Memory B cell (primary cell): Measurements from ENCODE around the gene SLC35F6.

Source experiments
- ATAC-seq: fragments of 150-1000 bp; cut with Tn5 transposase; 2 replicates; pipeline ENCODE4 v1.10.0; 2021; ENCODE audit warnings: low read depth, mild to moderate bottlenecking, moderate library complexity
- DNase-seq, 2 donors: peaks; one replicate each; pipeline ENCODE4 v3.0.0; 2022; ENCODE audit warnings: low spot score in 2 of 2
- H3K27ac Mint-ChIP-seq: one replicate; pipeline ENCODE4 v1.8.0; 2022; ENCODE audit warnings: mild to moderate bottlenecking, moderate library complexity, mixed read lengths
- H3K27me3 Mint-ChIP-seq: one replicate; pipeline ENCODE4 v1.8.0; 2022; ENCODE audit warnings: mixed read lengths
- H3K36me3 Mint-ChIP-seq: one replicate; pipeline ENCODE4 v1.8.0; 2022; ENCODE audit warnings: mild to moderate bottlenecking, mixed read lengths
- H3K4me1 Mint-ChIP-seq: one replicate; pipeline ENCODE4 v1.8.0; 2022; ENCODE audit warnings: mixed read lengths
- H3K4me3 Mint-ChIP-seq: one replicate; pipeline ENCODE4 v1.8.0; 2022; ENCODE audit warnings: mild to moderate bottlenecking, moderate library complexity, mixed read lengths
- H3K9me3 Mint-ChIP-seq: one replicate; pipeline ENCODE4 v1.8.0; 2022; ENCODE audit warnings: mixed read lengths

Gene SLC35F6

DNA sequence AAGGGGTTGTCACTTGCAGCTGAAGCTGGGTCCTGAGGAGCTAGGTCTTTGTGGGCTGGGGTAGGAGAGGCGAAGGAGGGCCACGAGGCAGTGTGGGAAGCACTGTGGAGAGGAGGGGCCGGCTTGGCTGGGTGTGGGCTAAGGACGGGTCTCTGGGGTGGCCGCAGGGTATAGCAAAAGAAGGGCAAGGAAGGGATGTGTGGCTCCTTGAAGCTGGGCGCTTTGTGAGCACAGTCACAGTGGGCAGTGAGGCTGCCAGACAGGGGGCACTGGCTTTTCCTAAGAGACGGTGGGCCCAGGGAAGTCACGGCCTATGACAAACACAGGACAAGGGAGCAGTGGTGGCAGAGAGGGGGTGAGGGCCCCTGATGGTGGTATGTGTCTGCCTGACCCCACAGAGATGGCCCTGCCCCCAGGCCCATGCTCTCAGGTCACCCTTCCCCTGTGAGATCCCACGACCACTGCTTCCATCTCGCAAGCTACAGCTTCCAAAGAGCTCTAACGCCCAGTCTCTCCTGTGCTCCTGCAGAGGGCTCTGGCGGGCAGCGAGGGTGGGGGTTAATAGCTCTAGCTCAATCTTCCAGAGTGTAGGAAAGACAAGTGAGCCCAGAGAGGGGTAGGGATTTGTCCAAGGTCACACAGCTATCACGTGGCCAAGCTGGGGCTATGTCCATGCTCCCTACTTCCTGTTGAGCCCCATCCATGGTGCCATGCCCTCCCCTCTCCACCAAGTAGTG is 39.1 kb upstream of the SLC35F6 start:
- DNase-seq (no peak), ATAC-seq (no peak)
- Mint-ChIP-seq H3K9me3 (no peaks in the 10 kb centered on the region), H3K27me3 (peaks cover 15% of the 10 kb centered on the region), H3K36me3 (no peaks in the 10 kb centered on the region), H3K4me1 (no peaks in the 10 kb centered on the region), H3K4me3 (no peak overlapping the region), H3K27ac (no peak overlapping the region)

DNA sequence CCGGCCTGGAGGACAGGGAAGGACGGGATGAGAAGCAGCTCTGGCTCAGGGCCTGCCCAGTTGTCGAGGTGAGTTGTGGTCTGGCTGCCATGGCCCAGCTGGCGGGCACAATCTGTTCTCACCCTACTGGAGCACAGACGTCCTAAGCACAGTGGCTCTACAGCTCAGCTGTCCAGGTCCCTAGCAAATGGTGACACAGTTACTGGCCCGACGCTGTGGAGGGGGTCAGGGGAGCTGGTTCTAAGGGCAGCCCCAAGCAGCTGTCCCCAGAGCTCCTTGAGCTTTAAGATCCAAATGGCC is 38.6 kb upstream of the SLC35F6 start:
- no peak for ATAC-seq
- DNase-seq, result no peak
- H3K4me1 Mint-ChIP-seq, result no peaks in the 10 kb centered on the region

DNA sequence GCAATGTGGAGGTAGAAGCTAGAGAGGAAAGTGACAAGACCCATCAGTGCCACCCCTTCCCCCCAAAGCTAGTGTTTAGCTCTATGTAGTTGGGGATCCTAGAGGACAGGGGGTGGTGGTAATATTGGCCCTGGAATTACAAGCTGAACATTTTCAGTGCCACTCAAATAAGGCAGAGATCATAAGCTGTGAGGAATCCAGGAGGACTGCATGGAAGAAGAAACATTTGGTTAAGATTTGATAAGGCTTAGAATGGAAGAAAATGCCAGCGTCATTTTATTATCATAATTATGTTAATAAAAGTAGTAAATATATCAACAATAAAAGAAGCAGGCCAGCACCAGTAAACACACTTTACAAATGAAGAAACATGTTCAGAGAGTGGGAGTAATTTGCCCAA is 37.9 kb upstream of the SLC35F6 start:
- ATAC-seq (no peak), DNase-seq (no peak)
- no peaks in the 10 kb centered on the region for H3K36me3 Mint-ChIP-seq
- no peak overlapping the region for H3K4me3 Mint-ChIP-seq
- H3K27me3 Mint-ChIP-seq, result peaks cover 14% of the 10 kb centered on the region
- H3K9me3 Mint-ChIP-seq, result no peaks in the 10 kb centered on the region
- no peak overlapping the region for H3K27ac Mint-ChIP-seq
- no peaks in the 10 kb centered on the region for H3K4me1 Mint-ChIP-seq

More for the DNA sequence above, 38.6 kb upstream of the SLC35F6 start:
- no peaks in the 10 kb centered on the region for H3K36me3 Mint-ChIP-seq
- H3K9me3 Mint-ChIP-seq, result no peaks in the 10 kb centered on the region
- no peak overlapping the region for H3K4me3 Mint-ChIP-seq
- H3K27me3 Mint-ChIP-seq, result peaks cover 14% of the 10 kb centered on the region
- H3K27ac Mint-ChIP-seq, result no peak overlapping the region

DNA sequence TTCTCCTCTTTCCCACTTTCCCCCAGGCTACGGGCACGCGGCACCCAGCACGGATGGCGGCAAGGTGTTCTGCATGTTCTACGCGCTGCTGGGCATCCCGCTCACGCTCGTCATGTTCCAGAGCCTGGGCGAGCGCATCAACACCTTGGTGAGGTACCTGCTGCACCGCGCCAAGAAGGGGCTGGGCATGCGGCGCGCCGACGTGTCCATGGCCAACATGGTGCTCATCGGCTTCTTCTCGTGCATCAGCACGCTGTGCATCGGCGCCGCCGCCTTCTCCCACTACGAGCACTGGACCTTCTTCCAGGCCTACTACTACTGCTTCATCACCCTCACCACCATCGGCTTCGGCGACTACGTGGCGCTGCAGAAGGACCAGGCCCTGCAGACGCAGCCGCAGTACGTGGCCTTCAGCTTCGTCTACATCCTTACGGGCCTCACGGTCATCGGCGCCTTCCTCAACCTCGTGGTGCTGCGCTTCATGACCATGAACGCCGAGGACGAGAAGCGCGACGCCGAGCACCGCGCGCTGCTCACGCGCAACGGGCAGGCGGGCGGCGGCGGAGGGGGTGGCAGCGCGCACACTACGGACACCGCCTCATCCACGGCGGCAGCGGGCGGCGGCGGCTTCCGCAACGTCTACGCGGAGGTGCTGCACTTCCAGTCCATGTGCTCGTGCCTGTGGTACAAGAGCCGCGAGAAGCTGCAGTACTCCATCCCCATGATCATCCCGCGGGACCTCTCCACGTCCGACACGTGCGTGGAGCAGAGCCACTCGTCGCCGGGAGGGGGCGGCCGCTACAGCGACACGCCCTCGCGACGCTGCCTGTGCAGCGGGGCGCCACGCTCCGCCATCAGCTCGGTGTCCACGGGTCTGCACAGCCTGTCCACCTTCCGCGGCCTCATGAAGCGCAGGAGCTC is 36.2 kb upstream of the SLC35F6 start:
- Mint-ChIP-seq H3K27ac (no peak overlapping the region), H3K9me3 (no peaks in the 10 kb centered on the region), H3K36me3 (no peaks in the 10 kb centered on the region), H3K4me3 (no peak overlapping the region), H3K27me3 (peaks cover 13% of the 10 kb centered on the region), H3K4me1 (no peaks in the 10 kb centered on the region)
- no peak for ATAC-seq
- DNase-seq, result no peak

DNA sequence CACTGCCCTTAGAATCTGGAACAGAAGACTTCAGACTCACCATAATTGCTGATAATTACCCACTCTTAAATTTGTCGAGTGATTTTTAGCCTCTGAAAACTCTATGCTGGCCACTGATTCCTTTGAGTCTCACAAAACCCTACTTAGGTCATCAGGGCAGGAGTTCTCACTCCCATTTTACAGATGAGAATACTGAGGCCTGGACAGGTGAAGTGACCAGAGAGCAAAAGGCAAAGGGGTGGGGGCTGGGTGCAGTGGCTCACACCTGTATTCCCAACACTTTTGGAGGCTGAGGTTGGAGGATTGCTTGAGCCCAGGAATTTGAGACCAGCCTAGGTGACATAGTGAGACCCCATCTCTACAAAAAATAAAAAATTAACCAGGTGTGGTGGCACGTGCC is 34.8 kb upstream of the SLC35F6 start:
- Mint-ChIP-seq H3K4me1 (no peaks in the 10 kb centered on the region), H3K36me3 (no peaks in the 10 kb centered on the region), H3K4me3 (no peak overlapping the region), H3K27ac (no peak overlapping the region), H3K27me3 (peaks cover 15% of the 10 kb centered on the region), H3K9me3 (no peaks in the 10 kb centered on the region)
- no peak for ATAC-seq
- no peak for DNase-seq

DNA sequence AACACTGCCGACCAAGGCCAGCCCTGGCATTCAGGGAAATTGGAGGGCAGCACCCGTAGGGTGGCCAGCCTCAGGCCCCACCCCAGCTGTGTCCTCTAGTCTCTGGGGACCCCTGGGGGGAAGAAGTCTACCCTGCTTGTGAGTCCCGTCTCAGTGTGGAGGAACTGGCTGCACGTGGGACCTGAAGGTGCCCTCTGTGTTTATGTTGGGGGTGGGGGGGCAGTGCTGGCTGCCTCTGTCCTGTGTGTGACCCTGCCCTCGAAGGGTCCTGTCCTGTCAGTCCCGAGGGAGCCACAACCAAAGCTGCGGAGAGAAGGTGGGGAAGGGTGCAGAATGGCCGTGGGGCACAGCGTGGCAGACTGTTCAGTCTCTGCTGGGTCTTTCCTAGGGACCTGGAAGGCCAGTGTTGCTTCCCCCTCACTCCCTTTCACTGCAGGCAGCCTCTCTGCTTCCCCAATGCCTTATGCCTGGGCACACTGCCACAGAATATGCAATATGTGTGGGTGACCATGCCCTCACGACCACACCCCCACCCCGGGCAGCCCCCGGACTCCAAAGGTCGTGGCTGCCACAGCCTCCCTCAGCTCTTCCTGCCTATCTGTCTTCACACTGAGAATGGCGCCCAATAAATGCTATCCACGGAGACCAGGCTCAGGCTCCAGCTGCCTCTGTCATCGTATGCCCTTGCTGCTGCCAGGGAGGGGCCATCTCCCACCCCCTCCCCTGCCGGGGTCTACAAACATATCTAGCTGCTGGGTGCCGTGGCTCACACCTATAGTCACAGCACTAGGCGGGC is 33.3 kb upstream of the SLC35F6 start:
- DNase-seq (no peak), ATAC-seq (no peak)
- no peak overlapping the region for H3K4me3 Mint-ChIP-seq
- no peaks in the 10 kb centered on the region for H3K36me3 Mint-ChIP-seq
- no peak overlapping the region for H3K27ac Mint-ChIP-seq
- H3K9me3 Mint-ChIP-seq, result no peaks in the 10 kb centered on the region
- H3K4me1 Mint-ChIP-seq, result no peaks in the 10 kb centered on the region
- H3K27me3 Mint-ChIP-seq, result peaks cover 16% of the 10 kb centered on the region

DNA sequence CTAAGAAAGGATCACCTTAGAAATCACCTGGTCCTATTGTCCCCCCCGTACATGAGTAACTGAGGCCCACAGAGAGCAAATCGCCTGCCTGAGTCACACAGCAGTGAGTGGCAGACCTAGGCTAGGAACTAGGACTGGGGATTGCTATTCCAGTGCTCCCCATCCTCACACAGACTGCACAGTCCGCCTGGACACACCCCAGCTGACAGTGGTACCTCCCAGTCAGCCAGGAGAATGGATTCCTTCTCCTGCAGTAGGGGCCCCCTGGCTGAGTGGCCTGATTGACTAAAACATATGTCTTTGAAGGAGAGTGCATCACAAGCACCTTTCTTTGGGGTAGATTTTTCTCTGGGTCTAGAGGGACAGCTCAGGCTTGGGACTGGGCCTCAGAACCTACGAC is 32.4 kb upstream of the SLC35F6 start:
- no peaks in the 10 kb centered on the region for H3K9me3 Mint-ChIP-seq
- no peak for ATAC-seq

DNA sequence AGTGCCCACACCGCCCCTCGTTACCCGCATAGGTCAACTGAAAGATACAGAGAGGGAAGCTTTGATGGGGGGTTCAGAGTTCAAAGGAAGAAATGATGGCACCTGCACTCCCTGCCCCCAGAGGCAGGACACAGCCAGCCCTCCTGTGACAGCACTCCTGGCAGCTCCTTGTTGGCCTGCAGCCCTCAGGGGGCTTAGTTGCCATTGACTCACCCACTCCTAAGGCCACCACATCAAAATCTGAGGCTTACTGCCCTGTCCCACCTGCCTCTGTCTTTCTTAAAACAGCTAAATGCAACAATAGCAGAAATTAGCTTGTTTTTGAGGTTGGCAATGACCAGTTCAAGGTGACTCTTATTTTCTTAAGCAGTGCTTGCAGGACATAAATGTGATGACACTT is 31.6 kb upstream of the SLC35F6 start:
- Mint-ChIP-seq H3K36me3 (no peaks in the 10 kb centered on the region), H3K27me3 (peaks cover 11% of the 10 kb centered on the region), H3K9me3 (no peaks in the 10 kb centered on the region), H3K4me3 (no peak overlapping the region), H3K4me1 (no peaks in the 10 kb centered on the region), H3K27ac (no peak overlapping the region)
- ATAC-seq, result no peak
- no peak for DNase-seq

More for the DNA sequence above, 32.4 kb upstream of the SLC35F6 start:
- H3K4me1 Mint-ChIP-seq, result no peaks in the 10 kb centered on the region
- H3K36me3 Mint-ChIP-seq, result no peaks in the 10 kb centered on the region
- no peak overlapping the region for H3K4me3 Mint-ChIP-seq
- no peak overlapping the region for H3K27ac Mint-ChIP-seq
- DNase-seq, result no peak
- H3K27me3 Mint-ChIP-seq, result peaks cover 10% of the 10 kb centered on the region

DNA sequence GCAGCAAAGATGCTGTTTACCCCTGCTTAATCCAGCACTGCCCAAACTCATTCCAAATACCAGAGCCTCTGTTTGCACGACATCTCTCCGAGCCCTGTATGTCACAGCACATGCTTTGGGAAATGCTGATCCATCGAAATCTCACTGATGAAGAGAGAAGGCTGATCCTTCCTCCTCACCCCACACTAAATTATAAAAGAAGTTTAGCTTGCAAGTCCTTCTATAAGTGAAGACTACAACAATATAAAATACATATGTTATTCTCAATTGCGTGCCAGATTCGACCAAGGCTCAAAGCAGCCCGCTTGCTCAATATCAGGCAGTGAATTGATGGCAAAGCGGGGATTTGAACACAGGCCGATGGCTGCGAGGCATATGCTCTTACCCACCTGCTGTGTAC is 30.7 kb upstream of the SLC35F6 start:
- no peaks in the 10 kb centered on the region for H3K36me3 Mint-ChIP-seq
- no peak for DNase-seq
- H3K27me3 Mint-ChIP-seq, result peaks cover 11% of the 10 kb centered on the region
- ATAC-seq, result no peak
- no peak overlapping the region for H3K4me3 Mint-ChIP-seq
- H3K9me3 Mint-ChIP-seq, result no peaks in the 10 kb centered on the region
- no peak overlapping the region for H3K27ac Mint-ChIP-seq
- H3K4me1 Mint-ChIP-seq, result no peaks in the 10 kb centered on the region

DNA sequence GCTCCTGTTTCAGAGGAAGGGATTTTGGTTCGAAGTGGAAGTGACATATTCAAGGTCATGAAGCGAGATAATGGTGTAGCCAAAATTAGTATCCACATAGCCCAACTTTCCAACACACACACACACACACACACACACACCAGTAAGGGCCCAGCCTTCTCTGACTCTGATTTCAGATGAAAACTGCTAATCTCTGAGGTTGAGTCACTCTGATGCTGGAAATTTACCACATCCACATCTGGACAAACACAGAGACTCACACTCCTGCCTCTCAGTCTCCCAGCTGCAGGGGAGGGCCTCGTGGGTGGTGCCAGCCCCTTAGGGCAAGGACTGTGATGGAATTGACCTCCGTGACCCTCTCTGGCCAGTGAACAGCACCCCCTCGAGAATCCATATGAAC is 29.0 kb upstream of the SLC35F6 start:
- no peaks in the 10 kb centered on the region for H3K9me3 Mint-ChIP-seq
- H3K36me3 Mint-ChIP-seq, result no peaks in the 10 kb centered on the region
- H3K27me3 Mint-ChIP-seq, result peaks cover 11% of the 10 kb centered on the region
- DNase-seq (no peak), ATAC-seq (no peak)
- no peak overlapping the region for H3K27ac Mint-ChIP-seq
- no peaks in the 10 kb centered on the region for H3K4me1 Mint-ChIP-seq
- H3K4me3 Mint-ChIP-seq, result no peak overlapping the region

DNA sequence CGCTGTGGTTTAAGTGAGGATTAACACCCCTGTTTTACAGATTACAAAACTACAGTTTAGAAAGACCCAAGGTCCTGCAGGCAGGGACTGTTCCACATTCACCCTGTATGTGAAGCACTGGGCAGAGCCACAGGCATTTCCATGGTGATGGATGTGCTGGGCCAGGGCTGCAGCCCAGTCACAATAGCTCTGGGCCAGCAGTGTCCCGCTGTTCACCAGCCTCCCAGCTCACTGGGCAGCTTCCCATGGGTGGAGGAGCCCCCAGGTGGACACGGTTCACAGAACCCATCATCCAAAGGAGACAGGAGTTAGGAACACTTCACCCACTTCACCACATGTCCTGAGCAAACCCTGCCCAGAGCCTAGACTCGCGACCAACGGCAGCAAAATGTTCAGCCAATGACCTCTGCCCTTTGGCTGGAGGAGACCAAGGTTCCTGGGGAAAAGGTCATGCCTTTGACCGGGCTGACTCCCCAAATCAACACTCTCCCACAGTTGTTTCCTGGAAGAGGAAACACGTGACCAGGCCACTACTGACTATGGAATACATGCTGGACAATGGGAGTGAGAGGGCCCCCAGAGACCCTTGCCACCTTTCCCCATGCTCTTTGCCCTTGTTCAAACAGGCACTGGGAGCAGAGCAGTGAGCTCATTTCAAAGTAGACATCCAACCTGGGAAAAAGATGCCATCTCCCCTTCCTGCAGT is 28.0 kb upstream of the SLC35F6 start:
- H3K27me3 Mint-ChIP-seq, result peaks cover 10% of the 10 kb centered on the region

DNA sequence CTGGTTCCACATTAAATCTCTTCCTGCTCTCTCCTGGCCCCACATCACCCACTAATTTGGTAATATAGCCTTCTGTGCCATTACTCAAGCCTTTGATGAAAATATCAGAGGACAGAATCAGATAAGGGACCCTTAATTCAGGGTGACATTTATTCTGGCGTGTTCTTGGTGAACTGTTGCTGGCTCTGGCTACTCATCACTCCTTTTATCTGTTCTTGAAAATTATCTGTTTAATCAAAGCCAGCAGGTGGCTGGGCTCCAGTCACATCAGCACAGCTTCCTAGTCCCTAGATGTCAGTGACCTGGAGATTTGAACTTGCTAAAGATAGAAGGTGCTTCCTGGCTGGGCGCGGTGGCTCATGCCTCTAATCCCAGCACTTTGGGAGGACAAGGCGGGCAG is 26.9 kb upstream of the SLC35F6 start:
- H3K4me3 Mint-ChIP-seq, result no peak overlapping the region
- H3K4me1 Mint-ChIP-seq, result peaks cover 5% of the 10 kb centered on the region
- no peak overlapping the region for H3K27ac Mint-ChIP-seq
- H3K9me3 Mint-ChIP-seq, result no peaks in the 10 kb centered on the region
- H3K27me3 Mint-ChIP-seq, result peaks cover 10% of the 10 kb centered on the region
- DNase-seq, result no peak
- H3K36me3 Mint-ChIP-seq, result no peaks in the 10 kb centered on the region
- no peak for ATAC-seq

More for the DNA sequence above, 28.0 kb upstream of the SLC35F6 start:
- Mint-ChIP-seq H3K36me3 (no peaks in the 10 kb centered on the region), H3K4me3 (no peak overlapping the region), H3K4me1 (peaks cover 1% of the 10 kb centered on the region), H3K9me3 (no peaks in the 10 kb centered on the region), H3K27ac (no peak overlapping the region)
- DNase-seq (no peak), ATAC-seq (no peak)

DNA sequence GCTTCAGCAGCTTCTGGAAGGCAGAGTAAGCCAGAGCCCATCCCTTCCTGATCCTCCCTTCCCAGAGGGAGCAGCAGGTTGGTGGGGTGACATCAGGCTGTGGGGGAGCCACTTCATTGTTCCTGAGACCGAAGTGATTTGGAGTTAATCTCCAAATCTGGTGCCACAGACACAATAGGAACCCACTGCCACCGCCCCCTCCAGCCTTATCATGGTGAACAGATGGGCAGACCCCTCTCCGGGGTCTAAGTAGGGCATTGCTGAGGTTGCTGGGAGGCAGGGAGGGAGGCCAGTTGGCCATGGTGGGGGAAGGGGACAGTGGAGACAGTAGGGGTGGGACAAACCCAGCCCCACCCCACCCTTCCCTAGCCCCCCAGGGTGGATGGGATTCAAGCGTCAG is 25.6 kb upstream of the SLC35F6 start:
- H3K9me3 Mint-ChIP-seq, result no peaks in the 10 kb centered on the region
- no peak overlapping the region for H3K27ac Mint-ChIP-seq
- no peak overlapping the region for H3K4me3 Mint-ChIP-seq
- H3K27me3 Mint-ChIP-seq, result peaks cover 8% of the 10 kb centered on the region
- ATAC-seq (no peak), DNase-seq (no peak)
- peaks cover 5% of the 10 kb centered on the region for H3K4me1 Mint-ChIP-seq
- H3K36me3 Mint-ChIP-seq, result no peaks in the 10 kb centered on the region

DNA sequence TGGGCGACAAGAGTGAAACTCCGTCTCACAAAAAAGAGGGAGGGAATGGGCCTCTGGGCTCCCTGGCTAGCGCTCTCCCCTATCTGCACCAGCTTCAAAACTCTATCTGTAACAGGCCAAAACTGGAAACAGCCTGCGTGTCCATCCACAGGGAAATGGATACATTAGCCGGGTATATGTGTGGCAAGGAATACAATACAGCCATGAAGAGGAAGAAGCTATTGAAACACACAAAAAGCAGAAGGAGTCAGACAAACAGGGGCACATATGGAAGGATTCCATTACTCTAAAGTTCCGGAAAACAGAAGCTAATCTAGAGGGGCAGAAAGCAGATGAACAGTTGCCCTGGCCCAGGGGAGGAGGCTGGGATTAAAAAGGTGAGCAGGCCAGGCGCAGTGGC is 24.6 kb upstream of the SLC35F6 start:
- H3K27ac Mint-ChIP-seq, result no peak overlapping the region
- no peaks in the 10 kb centered on the region for H3K36me3 Mint-ChIP-seq
- H3K27me3 Mint-ChIP-seq, result peaks cover 8% of the 10 kb centered on the region
- no peak overlapping the region for H3K4me3 Mint-ChIP-seq
- no peak for DNase-seq
- no peak for ATAC-seq
- peaks cover 5% of the 10 kb centered on the region for H3K4me1 Mint-ChIP-seq
- no peaks in the 10 kb centered on the region for H3K9me3 Mint-ChIP-seq
